Stimulated activated CD8-positive, alpha-beta memory T cell treated with anti-CD3 and anti-CD28 coated beads, Interleukin-15, amount 100 ng/mL, for 1 hour (primary cell): ENCODE measurements around the gene XYLT1.
"Not testable (repeated sequence)": the region's sequence is repeated elsewhere in the genome, so short reads cannot be mapped to it uniquely, and the experiment has no call there.

Experiments
- DNase-seq: peaks from one replicate; pipeline ENCODE4 v3.0.0-alpha.2; 2020; ENCODE audit warnings: low read depth

The XYLT1 gene

GRCh38 chr16:17335406-17335805, 135.4 kb downstream of the XYLT1 start:
- DNase-seq, result not testable (repeated sequence)

- no peak for DNase-seq
Measured at GRCh38 chr16:17334096-17334495, 136.7 kb downstream of the XYLT1 start.

GRCh38 chr16:17333229-17333628, 137.5 kb downstream of the XYLT1 start:
- no peak for DNase-seq

GRCh38 chr16:17331991-17332390, 138.8 kb downstream of the XYLT1 start:
- DNase-seq, result no peak

- DNase-seq, result no peak
Measured at GRCh38 chr16:17331071-17331607, 139.6 kb downstream of the XYLT1 start.

- DNase-seq, result no peak
Measured at GRCh38 chr16:17330044-17330443, 140.7 kb downstream of the XYLT1 start.

- no peak for DNase-seq
Measured at GRCh38 chr16:17329391-17329790, 141.4 kb downstream of the XYLT1 start.

DNA sequence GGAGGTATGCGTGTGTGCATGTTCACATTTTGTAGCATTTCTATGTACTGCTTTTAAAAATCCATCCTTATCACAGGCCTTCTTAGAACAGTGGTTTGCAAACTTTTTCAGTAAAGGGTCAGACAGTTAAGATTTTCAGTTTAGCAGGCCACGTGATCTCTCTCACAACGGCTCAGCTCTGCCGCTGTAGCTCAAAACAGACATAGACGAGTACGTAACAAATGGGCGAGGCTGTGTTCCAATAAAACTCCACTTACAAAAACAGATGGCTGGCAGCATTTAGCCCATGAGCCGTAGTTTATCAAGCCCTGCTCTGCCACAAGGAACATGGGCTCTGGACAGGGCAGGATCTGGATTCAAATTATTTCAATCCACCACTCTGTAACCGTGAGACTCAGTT, 141.8 kb downstream of the XYLT1 start:
- no peak for DNase-seq

DNA sequence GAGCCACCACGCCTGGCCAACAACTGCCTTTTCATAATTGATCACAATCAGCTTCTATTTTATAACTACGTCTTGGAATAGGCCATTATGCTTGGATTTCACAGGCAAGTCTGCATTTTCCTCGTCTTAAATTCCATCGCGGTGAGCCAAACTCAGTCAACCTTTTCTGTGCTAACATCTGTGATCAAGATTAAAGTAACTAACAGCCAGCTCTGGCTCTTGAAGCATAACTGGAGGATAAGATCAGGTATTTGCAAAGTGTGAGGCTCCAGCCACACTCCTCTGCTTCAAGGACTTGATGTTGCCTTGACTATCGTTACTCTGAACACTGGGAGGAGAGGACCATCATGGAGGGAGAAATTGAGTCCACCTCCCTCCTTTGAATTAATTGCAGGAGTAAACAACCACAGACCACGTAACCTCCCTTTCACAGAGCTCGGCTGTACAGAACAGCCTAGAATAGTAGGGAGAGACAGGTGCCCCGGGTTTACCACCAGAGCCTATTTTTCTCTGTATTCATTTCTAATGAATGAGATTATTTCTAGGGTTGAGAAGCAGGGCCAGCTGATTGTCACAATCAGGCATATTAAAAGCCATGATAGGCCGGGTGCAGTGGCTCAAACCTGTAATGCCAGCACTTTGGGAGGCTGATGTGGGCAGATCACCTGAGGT, 143.0 kb downstream of the XYLT1 start:
- no peak for DNase-seq

DNA sequence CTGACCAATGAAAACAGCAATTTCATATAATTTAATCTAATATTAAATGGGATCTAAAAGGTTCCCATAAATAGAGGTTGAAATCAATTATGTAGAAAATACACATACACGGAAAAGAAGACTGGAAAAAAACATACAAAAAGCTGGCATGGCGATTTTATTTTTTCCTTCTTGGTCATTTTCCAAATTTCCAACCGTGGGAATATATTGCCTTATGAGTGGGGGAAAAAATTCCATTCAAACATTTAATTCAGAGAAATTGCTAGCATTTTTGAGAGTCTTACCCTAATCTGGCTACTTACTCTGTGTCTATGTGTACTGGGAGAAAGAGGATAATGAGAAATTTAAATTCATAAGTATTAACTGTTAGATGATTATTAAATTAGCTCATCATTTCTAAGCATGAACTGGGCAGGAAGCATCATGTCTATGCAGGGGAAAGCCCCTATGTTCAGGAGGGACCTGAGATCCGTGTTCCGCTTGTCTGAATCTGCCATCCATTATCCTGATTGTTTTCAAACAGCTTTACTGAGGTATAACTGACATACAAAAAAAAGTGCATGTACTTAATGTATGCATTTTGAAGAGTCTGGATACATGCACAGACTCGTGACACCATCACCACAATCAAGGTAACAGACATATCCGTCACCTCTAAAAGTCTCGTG, 145.2 kb downstream of the XYLT1 start:
- DNase-seq, result no peak

DNA sequence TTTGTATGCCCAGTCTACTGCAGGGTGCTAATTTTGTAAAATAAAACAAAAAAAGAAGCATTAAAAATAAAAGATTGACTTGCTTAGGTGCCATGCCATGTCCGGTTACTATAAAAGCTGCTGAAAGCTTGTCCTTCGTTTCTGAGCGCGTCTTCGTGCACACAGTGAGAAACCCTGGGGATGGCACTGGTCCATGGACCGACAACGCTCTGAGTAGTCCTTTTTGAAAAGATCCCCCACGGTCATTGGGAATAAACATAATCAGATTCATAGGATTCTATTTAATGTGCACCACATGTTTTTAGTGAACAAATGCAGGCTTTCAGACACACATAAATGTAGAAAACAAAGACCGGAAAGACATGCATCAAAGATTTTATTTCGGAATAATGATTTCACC, 146.3 kb downstream of the XYLT1 start:
- DNase-seq, result no peak

- DNase-seq, result no peak
Measured at GRCh38 chr16:17323171-17323570, 147.6 kb downstream of the XYLT1 start.

- DNase-seq, result no peak
Measured at GRCh38 chr16:17321824-17322223, 148.9 kb downstream of the XYLT1 start.

GRCh38 chr16:17320009-17320408, 150.8 kb downstream of the XYLT1 start:
- DNase-seq, result no peak

GRCh38 chr16:17318238-17318637, 152.5 kb downstream of the XYLT1 start:
- no peak for DNase-seq

DNA sequence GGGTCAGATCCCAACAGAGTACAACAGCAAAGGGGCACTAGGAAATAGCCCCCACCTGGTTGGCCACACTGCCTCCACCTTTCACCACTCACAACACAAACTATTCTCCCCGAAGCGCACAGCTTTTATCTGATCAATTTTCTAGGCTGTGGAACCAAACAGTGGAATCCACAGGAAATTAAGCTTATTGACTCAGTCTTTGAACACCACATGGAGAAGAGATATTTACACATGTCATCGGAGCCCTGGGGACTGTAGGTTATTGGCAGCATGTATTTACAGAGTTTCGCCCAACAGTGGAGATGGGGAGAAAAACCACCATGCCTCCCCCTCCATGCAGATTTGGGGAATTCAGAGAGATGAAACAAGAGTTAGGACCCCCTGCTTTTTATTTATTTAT, 154.8 kb downstream of the XYLT1 start:
- no peak for DNase-seq

GRCh38 chr16:17313793-17314547, 156.8 kb downstream of the XYLT1 start:
- no peak for DNase-seq

DNA sequence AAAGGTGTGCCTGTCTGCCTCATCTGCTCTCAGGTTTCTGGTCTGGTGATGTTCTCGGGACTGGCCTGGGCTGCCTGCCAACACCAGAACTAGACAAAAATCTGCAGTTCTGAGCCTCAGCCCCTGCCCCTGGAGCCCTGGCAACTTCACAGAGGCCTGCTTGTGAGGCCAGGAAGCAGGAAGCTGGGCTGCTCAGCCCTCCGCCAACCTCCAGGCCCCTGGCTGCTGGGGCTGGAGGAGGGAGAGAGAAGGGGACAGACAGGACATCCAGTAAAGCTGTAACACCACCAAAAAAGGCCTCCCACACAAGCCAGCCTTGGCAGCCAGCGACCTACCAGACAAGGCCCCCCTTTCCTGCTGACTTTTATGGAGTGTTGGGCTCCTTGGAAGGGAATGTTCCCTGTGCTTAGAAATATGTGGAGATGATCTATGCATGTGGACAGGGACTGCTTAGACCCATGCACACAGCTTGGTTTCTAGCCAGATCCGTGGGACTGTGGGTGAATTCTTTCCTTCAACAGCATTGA, 157.6 kb downstream of the XYLT1 start:
- no peak for DNase-seq

- no peak for DNase-seq
Measured at GRCh38 chr16:17312094-17312710, 158.6 kb downstream of the XYLT1 start.

GRCh38 chr16:17311333-17312093, 159.2 kb downstream of the XYLT1 start:
- DNase-seq, result no peak

GRCh38 chr16:17309510-17309909, 161.2 kb downstream of the XYLT1 start:
- DNase-seq, result no peak
